Neural cell (in vitro differentiated cells): ENCODE results near the gene TLCD3A. TPM values are rescaled to one million over a fixed set of nuclear protein-coding genes. Genes with fewer than 3 reads are reported as not detected.

Experiments
- H2AFZ ChIP-seq: fragments of 200-600, 300-800 bp; sonication (generic), shearing (Covaris generic); 2 replicates; pipeline ENCODE4 v1.6.0; 2014; ENCODE audit warnings: low read depth, mild to moderate bottlenecking, antibody characterized with exemption, low read length, moderate library complexity
- H3F3A ChIP-seq: fragments of 200-600 bp; shearing (Covaris generic); 2 replicates; pipeline ENCODE4 v1.6.1; 2016; ENCODE audit warnings: mild to moderate bottlenecking, moderate library complexity, mixed read lengths, antibody characterized with exemption, low read length; ENCODE audit not compliant: insufficient read depth, poor library complexity, severe bottlenecking
- H3K27ac ChIP-seq: fragments of 200-600, 300-800 bp; sonication (generic), shearing (Covaris generic); 2 replicates; pipeline ENCODE4 v1.5.1; 2014; ENCODE audit warnings: mild to moderate bottlenecking, low read length, moderate library complexity
- H3K27me3 ChIP-seq: fragments of 300-800, 200-600 bp; sonication (generic), shearing (Covaris generic); 2 replicates; pipeline ENCODE4 v1.6.0; 2014; ENCODE audit warnings: mild to moderate bottlenecking, low read depth, low read length, moderate library complexity; ENCODE audit not compliant: insufficient read depth
- H3K36me3 ChIP-seq: fragments of 300-800, 200-600 bp; sonication (generic), shearing (Covaris generic); 2 replicates; pipeline ENCODE4 v1.5.1; 2014; ENCODE audit warnings: mild to moderate bottlenecking, antibody characterized with exemption, low read length, moderate library complexity; ENCODE audit not compliant: insufficient read depth
- H3K4me2 ChIP-seq: fragments of 300-800, 200-600 bp; sonication (generic), shearing (Covaris generic); 2 replicates; pipeline ENCODE4 v1.6.0; 2014; ENCODE audit warnings: mild to moderate bottlenecking, low read length
- H3K4me3 ChIP-seq: fragments of 300-800, 200-600 bp; sonication (generic), shearing (Covaris generic); 2 replicates; pipeline ENCODE4 v1.5.1; 2014; ENCODE audit warnings: mild to moderate bottlenecking, low read length, moderate library complexity
- H3K79me2 ChIP-seq: fragments of 200-600 bp; shearing (Covaris generic); replicated peaks from 2 replicates; pipeline ENCODE4 v1.6.0; 2014; ENCODE audit warnings: mild to moderate bottlenecking, low read length, moderate library complexity; ENCODE audit not compliant: insufficient read depth
- H3K9ac ChIP-seq: fragments of 300-800, 200-600 bp; sonication (generic), shearing (Covaris generic); 2 replicates; pipeline ENCODE4 v1.6.1; 2016; ENCODE audit warnings: mild to moderate bottlenecking, low read length, mixed read lengths
- H3K9me2 ChIP-seq: fragments of 200-600 bp; shearing (Covaris generic); 2 replicates; pipeline ENCODE4 v1.6.1; 2016; ENCODE audit warnings: mild to moderate bottlenecking, low read length, mixed read lengths; ENCODE audit not compliant: insufficient read depth
- H3K9me3 ChIP-seq: fragments of 200-600, 300-800 bp; sonication (generic), shearing (Covaris generic); 2 replicates; pipeline ENCODE4 v1.6.1; 2016; ENCODE audit warnings: mild to moderate bottlenecking, mixed run types, low read length, moderate library complexity, mixed read lengths
- H4K20me1 ChIP-seq: fragments of 200-600 bp; shearing (Covaris generic); 2 replicates; pipeline ENCODE4 v1.6.1; 2016; ENCODE audit warnings: mild to moderate bottlenecking, mixed run types; ENCODE audit not compliant: insufficient read depth
- CTCF ChIP-seq: fragments of 450-650 bp; IDR thresholded peaks from 2 replicates; pipeline ENCODE4 v1.5.1; 2014; ENCODE audit warnings: antibody characterized with exemption, mild to moderate bottlenecking, moderate library complexity; ENCODE audit not compliant: poor library complexity, severe bottlenecking
- EP300 ChIP-seq: fragments of 450-650 bp; conservative IDR thresholded peaks from 2 replicates; pipeline ENCODE4 v1.6.1; 2014; ENCODE audit warnings: antibody characterized with exemption, mild to moderate bottlenecking, moderate library complexity; ENCODE audit not compliant: poor library complexity, severe bottlenecking
- EZH2 ChIP-seq: fragments of 200-600, 300-800 bp; shearing (Covaris generic), sonication (generic); IDR thresholded peaks from 2 replicates; pipeline ENCODE4 v1.6.1; 2014; ENCODE audit warnings: antibody characterized with exemption, low read length, borderline replicate concordance, mild to moderate bottlenecking; ENCODE audit not compliant: insufficient read depth, poor library complexity, severe bottlenecking
- MXI1 ChIP-seq: fragments of 450-650 bp; conservative IDR thresholded peaks from 2 replicates; pipeline ENCODE4 v1.6.1; 2014; ENCODE audit warnings: antibody characterized with exemption, mild to moderate bottlenecking; ENCODE audit not compliant: poor library complexity, severe bottlenecking
- POLR2AphosphoS5 ChIP-seq: IDR thresholded peaks from 2 replicates; pipeline ENCODE4 v1.6.1; 2012
- RAD21 ChIP-seq: fragments of 450-650 bp; conservative IDR thresholded peaks from 2 replicates; pipeline ENCODE4 v1.6.1; 2014; ENCODE audit warnings: antibody characterized with exemption, mild to moderate bottlenecking, moderate library complexity
- REST ChIP-seq: IDR thresholded peaks from 2 replicates; pipeline ENCODE4 v1.6.1; 2012; ENCODE audit warnings: borderline replicate concordance
- SMC3 ChIP-seq: fragments of 450-650 bp; conservative IDR thresholded peaks from 2 replicates; pipeline ENCODE4 v1.6.1; 2014; ENCODE audit warnings: antibody characterized with exemption, mild to moderate bottlenecking, moderate library complexity; ENCODE audit not compliant: poor library complexity
- TAF1 ChIP-seq: IDR thresholded peaks from 2 replicates; pipeline ENCODE4 v1.6.1; 2012; ENCODE audit warnings: low read depth
- polyA plus RNA-seq: library from polyadenylated mRNA; depleted of rRNA; stranded (reverse); fragments of >200 nt; gene quantifications from 2 replicates; pipeline ENCODE4 v1.2.3, GENCODE V29; 2014

The TLCD3A gene
- polyA plus RNA-seq, 1 donor from 2014 or later, result 17.0 TPM

GRCh38 chr17:744937-745336 lies 12.5 kb downstream of the TLCD3A start:
- no peak overlapping the region for H3K4me3 ChIP-seq
- H3K36me3 ChIP-seq, result no peaks in the 10 kb centered on the region
- no peak overlapping the region for H3K4me2 ChIP-seq
- peaks cover 4% of the 10 kb centered on the region for H3K79me2 ChIP-seq
- no peaks in the 10 kb centered on the region for H3K9me3 ChIP-seq
- no peak overlapping the region for H3K9ac ChIP-seq
- H3K27ac ChIP-seq, result no peak overlapping the region
- no peaks in the 10 kb centered on the region for H3K9me2 ChIP-seq
- no peaks in the 10 kb centered on the region for H3F3A ChIP-seq
- TF ChIP-seq REST (no peak), TAF1 (no peak), CTCF (no peak), EZH2 (no peak), SMC3 (no peak), POLR2AphosphoS5 (no peak)
- H4K20me1 ChIP-seq, result no peaks in the 10 kb centered on the region
- no peak overlapping the region for H2AFZ ChIP-seq
- H3K27me3 ChIP-seq, result no peaks in the 10 kb centered on the region

- peaks cover 9% of the 10 kb centered on the region for H3K79me2 ChIP-seq
- H3K27me3 ChIP-seq, result no peaks in the 10 kb centered on the region
- H3K4me2 ChIP-seq, result no peak overlapping the region
- no peak overlapping the region for H3K4me3 ChIP-seq
- no peaks in the 10 kb centered on the region for H3K9me3 ChIP-seq
- no peak overlapping the region for H3K27ac ChIP-seq
- H3K9me2 ChIP-seq, result no peaks in the 10 kb centered on the region
- TF ChIP-seq RAD21, result no peak
- TF ChIP-seq MXI1, result no peak
- TF ChIP-seq EP300, result no peak
- no peak for TF ChIP-seq REST
- TF ChIP-seq EZH2, result no peak
- no peak for TF ChIP-seq TAF1
- TF ChIP-seq SMC3, result no peak
- no peak for TF ChIP-seq POLR2AphosphoS5
- H2AFZ ChIP-seq, result no peak overlapping the region
- H4K20me1 ChIP-seq, result no peaks in the 10 kb centered on the region
- no peaks in the 10 kb centered on the region for H3F3A ChIP-seq
- no peak overlapping the region for H3K9ac ChIP-seq
- no peaks in the 10 kb centered on the region for H3K36me3 ChIP-seq
These were observed 13.0 kb downstream of the TLCD3A start for GRCh38 chr17:745406-745805.
